ENCODE results near the gene FEZF2. TPM values are rescaled to one million over a fixed set of nuclear protein-coding genes. Genes with fewer than 3 reads are reported as not detected.

Gene FEZF2
- total and polyA plus RNA-seq, 2 experiments from 2014 or later: not detected

- Histone ChIP-seq H3K9me2 (replicated peaks; ENCODE audit: insufficient read depth) (no peaks in the 10 kb centered on the region), H3K36me3 (replicated peaks; ENCODE audit: insufficient read depth, low read depth) (no peaks in the 10 kb centered on the region), H3K27me3 (peaks cover 5% of the 10 kb centered on the region), H3K4me3 (no peak overlapping the region), H3K27ac (no peak overlapping the region), H3K4me2 (no peak overlapping the region), H4K20me1 (ENCODE audit: insufficient read depth, poor library complexity, severe bottlenecking) (no peaks in the 10 kb centered on the region), H3K9me3 (ENCODE audit: low read depth) (no peaks in the 10 kb centered on the region), H2AFZ (no peak overlapping the region), H3K4me1 (ENCODE audit: insufficient read depth) (no peaks in the 10 kb centered on the region), H3K79me2 (no peaks in the 10 kb centered on the region)
- no peak for DNase-seq (ENCODE audit: low spot score)
- no peak for TF ChIP-seq CTCF (IDR thresholded peaks at IDR 0.05; ENCODE audit: poor library complexity)
- TF ChIP-seq EZH2 (IDR thresholded peaks at IDR 0.05; ENCODE audit: borderline replicate concordance): no peak
- TF ChIP-seq EZH2phosphoT487 (IDR thresholded peaks at IDR 0.05; ENCODE audit: low read depth, severe bottlenecking, unreplicated experiment): no peak
- 88% methylated on average over 1 of the region's 1 CpG for WGBS (ENCODE audit: low lambda C conversion rate, missing lambda C conversion rate)
Measured at GRCh38 chr3:62332017-62332416, 41.3 kb downstream of the FEZF2 start.

GRCh38 chr3:62329971-62330370, 43.4 kb downstream of the FEZF2 start:
- Histone ChIP-seq H3K4me1 (ENCODE audit: insufficient read depth) (no peaks in the 10 kb centered on the region), H3K36me3 (replicated peaks; ENCODE audit: insufficient read depth, low read depth) (no peaks in the 10 kb centered on the region), H3K27ac (no peak overlapping the region), H3K4me2 (no peak overlapping the region), H3K27me3 (no peaks in the 10 kb centered on the region), H3K9me2 (replicated peaks; ENCODE audit: insufficient read depth) (no peaks in the 10 kb centered on the region), H3K9me3 (ENCODE audit: low read depth) (no peaks in the 10 kb centered on the region), H3K79me2 (no peaks in the 10 kb centered on the region), H3K4me3 (no peak overlapping the region), H4K20me1 (ENCODE audit: insufficient read depth, poor library complexity, severe bottlenecking) (no peaks in the 10 kb centered on the region), H2AFZ (no peak overlapping the region)
- DNase-seq (ENCODE audit: low spot score): no peak
- WGBS (ENCODE audit: low lambda C conversion rate, missing lambda C conversion rate): 95% methylated on average over 5 of the region's 5 CpGs
- no peak for TF ChIP-seq EZH2 (IDR thresholded peaks at IDR 0.05; ENCODE audit: borderline replicate concordance)
- no peak for TF ChIP-seq CTCF (IDR thresholded peaks at IDR 0.05; ENCODE audit: poor library complexity)
- no peak for TF ChIP-seq EZH2phosphoT487 (IDR thresholded peaks at IDR 0.05; ENCODE audit: low read depth, severe bottlenecking, unreplicated experiment)

- Histone ChIP-seq H3K9me3 (ENCODE audit: low read depth) (no peaks in the 10 kb centered on the region), H3K27me3 (no peaks in the 10 kb centered on the region), H3K79me2 (no peaks in the 10 kb centered on the region), H3K9me2 (replicated peaks; ENCODE audit: insufficient read depth) (no peaks in the 10 kb centered on the region), H2AFZ (no peak overlapping the region), H3K4me1 (ENCODE audit: insufficient read depth) (no peaks in the 10 kb centered on the region), H3K36me3 (replicated peaks; ENCODE audit: insufficient read depth, low read depth) (no peaks in the 10 kb centered on the region), H3K4me3 (no peak overlapping the region), H3K4me2 (no peak overlapping the region), H3K27ac (no peak overlapping the region), H4K20me1 (ENCODE audit: insufficient read depth, poor library complexity, severe bottlenecking) (no peaks in the 10 kb centered on the region)
- DNase-seq (ENCODE audit: low spot score): peak; percentile 7
- TF ChIP-seq EZH2phosphoT487 (IDR thresholded peaks at IDR 0.05; ENCODE audit: low read depth, severe bottlenecking, unreplicated experiment) (no peak), EZH2 (IDR thresholded peaks at IDR 0.05; ENCODE audit: borderline replicate concordance) (no peak), CTCF (IDR thresholded peaks at IDR 0.05; ENCODE audit: poor library complexity) (no peak)
- WGBS (ENCODE audit: low lambda C conversion rate, missing lambda C conversion rate): 74% methylated on average over 8 of the region's 8 CpGs
Measured at GRCh38 chr3:62325896-62326295, 47.5 kb downstream of the FEZF2 start.

GRCh38 chr3:62323241-62323640, 50.1 kb downstream of the FEZF2 start:
- no peaks in the 10 kb centered on the region for H3K79me2 ChIP-seq

More at GRCh38 chr3:62323241-62323640, 50.1 kb downstream of the FEZF2 start:
- WGBS (ENCODE audit: low lambda C conversion rate, missing lambda C conversion rate): 100% methylated on average over 1 of the region's 1 CpG
- Histone ChIP-seq H3K9me3 (ENCODE audit: low read depth) (no peaks in the 10 kb centered on the region), H3K4me3 (no peak overlapping the region), H2AFZ (no peak overlapping the region), H4K20me1 (ENCODE audit: insufficient read depth, poor library complexity, severe bottlenecking) (no peaks in the 10 kb centered on the region), H3K36me3 (replicated peaks; ENCODE audit: insufficient read depth, low read depth) (no peaks in the 10 kb centered on the region), H3K9me2 (replicated peaks; ENCODE audit: insufficient read depth) (no peaks in the 10 kb centered on the region), H3K27me3 (no peaks in the 10 kb centered on the region), H3K27ac (no peak overlapping the region), H3K4me2 (no peak overlapping the region), H3K4me1 (ENCODE audit: insufficient read depth) (no peaks in the 10 kb centered on the region)
- DNase-seq (ENCODE audit: low spot score): no peak
- TF ChIP-seq EZH2phosphoT487 (IDR thresholded peaks at IDR 0.05; ENCODE audit: low read depth, severe bottlenecking, unreplicated experiment) (no peak), EZH2 (IDR thresholded peaks at IDR 0.05; ENCODE audit: borderline replicate concordance) (no peak), CTCF (IDR thresholded peaks at IDR 0.05; ENCODE audit: poor library complexity) (no peak)
